GM21576 (cell line): Measurements from ENCODE around the gene IFNLR1.

Experiments used
- ATAC-seq: cut with Tn5 transposase; IDR thresholded peaks from one replicate; pipeline ENCODE4 v1.9.1; 2021; ENCODE audit warnings: mild to moderate bottlenecking, moderate library complexity; ENCODE audit not compliant: unreplicated experiment

The IFNLR1 gene

DNA sequence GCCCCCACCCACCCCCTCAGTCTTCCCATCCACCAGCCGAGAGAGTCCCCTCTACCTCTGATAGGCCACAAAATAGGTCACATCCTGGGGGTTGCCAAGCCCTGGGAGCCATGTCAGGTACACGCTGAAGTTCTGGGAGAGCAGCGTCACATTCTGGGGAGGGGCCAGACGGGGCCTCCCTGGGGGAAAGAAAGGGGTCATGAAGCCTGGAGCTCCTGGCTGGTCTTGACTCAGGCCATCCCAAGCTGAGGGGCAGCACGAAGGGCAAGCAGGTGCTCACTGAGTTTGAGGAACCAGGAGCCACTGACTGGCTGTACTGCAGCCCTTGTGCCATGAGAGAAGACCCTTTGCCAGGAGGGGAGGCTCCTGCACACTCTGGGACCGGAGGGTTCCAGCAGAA is 6.4 kb downstream of the IFNLR1 start:
- no peak for ATAC-seq

DNA sequence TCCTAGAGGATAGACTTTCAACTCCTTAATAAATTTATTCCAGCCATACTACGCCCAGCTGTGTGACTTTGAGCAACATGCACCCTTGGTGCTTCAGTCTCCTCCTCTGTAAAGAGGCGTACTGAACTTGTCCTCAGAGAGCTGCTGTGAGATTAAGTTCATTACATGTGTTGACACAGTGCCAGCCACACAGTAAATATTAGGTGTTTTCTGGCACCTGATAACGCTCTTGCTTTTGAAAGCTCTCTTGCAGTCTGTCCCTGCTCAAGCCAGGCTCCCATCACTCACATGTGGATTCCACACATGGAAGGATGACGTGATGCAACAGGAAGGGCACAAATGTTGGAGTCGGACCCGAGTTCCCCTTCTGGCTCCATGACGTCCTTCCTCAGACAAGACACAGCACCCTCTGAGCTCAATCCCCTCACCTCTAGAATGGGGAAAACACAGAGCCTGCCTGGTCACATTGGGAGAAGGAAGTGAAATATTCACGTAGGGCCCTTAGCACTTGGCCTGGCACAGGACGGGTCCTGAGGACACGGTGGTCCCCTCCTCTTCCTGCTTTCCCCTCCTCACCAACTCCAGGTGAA is 7.7 kb downstream of the IFNLR1 start:
- no peak for ATAC-seq

DNA sequence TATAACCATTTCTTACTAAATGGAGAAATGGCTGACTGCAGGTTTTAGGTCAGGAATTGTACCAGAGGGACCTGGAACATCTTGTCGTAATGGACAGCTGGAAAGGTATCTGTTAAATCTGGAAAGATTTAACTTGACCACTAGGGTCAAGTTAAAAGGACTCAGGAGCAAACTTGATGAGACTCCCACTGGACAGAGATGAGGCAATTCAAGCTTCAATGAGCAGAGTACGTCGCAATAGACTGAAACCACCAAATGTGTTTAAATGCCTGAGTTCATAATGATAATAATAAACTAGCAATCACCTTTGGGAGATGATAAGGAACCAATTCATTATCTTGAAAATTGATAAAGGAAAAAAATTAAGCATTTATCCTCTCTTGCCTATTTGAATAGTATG is 8.7 kb downstream of the IFNLR1 start:
- ATAC-seq, result no peak

DNA sequence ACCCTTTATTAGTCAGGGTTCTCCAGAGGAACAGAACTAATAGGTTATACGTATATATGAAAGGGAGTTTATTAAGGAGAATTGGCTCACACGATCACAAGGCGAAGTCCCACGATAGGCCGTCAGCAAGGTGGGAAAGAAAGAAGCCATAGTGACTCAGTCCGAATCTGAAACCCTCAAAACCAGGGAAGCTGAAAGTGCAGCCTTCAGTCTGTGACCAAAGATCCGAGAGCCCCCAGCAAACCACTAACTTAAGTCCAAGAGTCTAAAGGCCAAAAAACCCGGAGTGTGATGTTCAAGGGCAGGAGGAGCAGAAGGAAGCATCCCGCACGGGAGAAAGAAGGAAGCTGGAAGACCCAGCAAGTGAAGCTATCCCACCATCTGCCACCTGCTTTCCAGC is 9.9 kb downstream of the IFNLR1 start:
- ATAC-seq, result no peak

DNA sequence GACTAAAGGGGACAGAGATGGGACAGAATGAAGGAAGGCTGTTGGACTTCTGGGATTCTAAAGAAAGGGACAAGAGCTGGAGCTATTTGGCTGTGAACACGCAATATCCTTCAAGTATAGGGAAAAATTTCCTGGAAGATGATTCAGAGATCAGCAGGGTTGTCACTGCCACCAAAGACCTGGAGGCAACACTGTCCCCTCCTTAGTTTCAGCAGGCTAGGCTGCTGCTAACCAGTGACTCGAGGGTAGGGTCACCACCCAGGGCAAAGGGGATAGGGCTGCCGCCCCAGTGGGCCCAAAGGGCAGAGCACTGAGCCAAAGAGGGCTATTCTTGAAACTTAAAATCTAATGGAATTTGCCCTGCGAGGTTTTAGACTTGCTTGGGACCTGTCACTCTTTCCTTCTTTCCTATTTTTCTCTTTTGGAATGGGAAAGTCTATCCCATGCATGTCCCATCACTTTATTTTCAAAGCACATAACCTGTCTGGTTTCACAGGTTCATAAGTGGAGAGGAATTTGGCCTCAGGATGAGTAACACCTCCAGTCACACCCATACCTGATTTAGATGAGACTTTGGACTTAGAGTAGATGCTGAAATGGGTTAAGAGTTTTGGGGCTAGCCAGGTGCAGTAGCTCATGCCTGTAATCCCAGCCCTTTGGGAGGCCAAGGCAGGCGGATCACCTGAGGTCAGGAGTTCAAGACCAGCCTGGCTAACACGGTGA is 11.9 kb downstream of the IFNLR1 start:
- ATAC-seq, result no peak

DNA sequence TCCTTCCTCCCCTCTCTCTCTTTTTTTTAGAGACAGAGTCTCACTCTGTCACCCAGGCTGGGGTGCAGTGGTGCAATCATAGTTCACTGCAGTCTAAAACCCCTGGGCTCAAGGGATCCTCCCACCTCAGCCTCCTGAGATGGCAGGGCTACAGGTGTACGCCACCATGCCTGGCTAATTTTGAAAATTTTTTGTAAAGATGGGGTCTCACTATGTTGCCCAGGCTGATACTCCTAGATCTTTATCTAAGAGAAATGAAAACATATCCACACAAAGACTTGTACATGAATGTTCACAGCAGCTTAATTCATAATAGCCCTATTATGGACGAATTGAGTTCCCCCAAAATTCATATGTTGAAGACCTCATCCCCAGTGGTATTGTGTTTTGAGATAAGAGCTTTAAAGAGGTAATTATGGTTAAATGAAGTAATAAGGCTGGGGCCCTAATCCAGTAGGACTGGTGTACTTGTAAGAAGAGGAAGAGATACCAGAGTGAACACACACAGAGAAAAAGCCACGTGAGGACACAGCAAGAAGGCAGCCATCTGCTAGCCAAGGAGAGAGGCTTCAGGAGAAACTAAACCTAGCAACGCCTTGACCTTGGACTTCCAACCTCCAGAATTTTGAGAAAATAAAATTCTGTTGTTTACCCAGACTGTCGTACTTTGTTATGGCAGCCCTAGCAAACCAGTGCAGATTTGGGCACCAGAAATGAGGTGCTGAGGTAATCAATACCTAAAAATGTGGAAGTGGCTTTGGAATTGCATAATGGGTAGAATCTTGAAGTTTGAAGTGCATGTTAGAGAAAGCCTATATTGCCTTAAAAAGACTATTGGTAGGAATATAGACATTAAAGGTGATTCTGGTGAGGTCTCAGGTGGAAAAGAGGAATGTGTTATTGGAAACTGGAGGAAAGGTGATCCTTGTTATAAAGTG is 13.2 kb downstream of the IFNLR1 start:
- ATAC-seq, result no peak

DNA sequence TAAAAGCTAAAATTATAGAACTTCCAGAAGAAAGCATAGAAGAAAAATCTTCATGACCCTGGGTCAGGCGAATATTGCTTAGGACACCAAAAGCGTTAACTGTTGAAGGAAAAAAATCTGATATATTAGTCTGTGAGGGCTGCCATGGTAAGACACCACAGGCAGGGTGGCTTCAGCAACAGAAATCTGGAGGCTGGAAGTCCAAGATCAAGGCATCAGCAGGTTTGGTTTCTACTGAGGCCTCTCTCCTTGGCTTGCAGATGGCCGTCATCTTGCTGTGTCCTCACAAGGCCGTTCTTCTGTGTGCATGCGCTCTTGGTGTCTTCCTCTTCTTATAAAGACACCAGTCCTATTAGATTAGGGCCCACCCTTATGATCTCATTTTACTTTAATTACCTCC is 14.5 kb downstream of the IFNLR1 start:
- no peak for ATAC-seq

DNA sequence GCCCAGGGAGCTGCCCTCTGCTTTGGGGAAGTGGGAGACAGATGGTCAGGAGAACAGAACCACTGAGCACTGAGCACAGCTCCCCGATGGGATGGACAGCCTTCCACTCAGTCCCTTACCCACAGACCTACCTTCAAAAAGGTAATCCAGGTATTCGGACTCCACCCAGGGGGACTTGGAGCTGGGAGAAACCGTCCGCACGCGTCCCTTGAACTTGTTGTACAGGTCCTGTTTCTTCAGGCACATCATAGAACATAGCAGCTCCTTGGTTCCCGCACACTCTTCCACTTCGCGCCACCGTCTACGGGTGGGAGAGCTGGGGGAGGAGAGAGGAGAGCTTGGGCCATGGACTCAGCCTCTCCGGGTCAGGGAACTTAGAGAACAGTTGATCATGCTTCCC is 17.8 kb downstream of the IFNLR1 start:
- ATAC-seq, result no peak

DNA sequence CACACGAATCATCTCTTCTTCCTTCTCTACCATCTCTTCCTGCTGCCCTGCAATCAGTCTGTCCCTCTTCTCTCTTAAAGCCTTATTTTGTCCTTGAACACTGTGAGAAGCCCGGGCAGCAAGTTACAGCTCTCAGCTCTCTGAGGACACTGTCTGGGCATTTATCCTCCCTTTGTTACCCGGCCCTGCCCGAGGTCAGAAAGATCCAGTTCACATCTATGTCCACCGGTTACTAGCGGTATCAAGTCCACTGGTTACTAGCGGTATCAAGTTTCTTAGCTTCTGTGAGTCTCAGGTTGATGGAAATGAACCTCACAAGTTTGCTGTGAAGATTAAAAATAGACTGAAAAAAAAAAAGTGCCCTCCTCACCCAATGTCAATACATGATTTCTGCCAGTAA is 18.8 kb downstream of the IFNLR1 start:
- no peak for ATAC-seq

DNA sequence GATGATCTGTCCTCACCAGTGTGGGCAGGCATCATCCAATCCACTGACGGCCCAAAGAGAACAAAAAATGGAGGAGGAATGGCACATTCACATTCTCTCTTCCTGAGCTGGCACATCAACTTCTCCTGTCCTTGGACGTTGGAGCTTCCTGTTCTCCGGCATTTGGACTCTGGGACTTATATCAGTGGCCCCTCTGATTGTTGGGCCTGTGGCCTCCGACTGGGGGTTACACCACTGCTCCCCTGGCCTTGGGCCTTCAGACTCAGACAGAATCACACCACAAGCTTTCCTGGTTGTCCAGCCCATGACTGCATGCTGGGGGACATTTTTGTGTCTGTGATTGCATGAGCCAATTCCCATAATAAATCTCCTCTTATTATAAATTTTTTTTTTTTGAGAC is 20.1 kb downstream of the IFNLR1 start:
- no peak for ATAC-seq

DNA sequence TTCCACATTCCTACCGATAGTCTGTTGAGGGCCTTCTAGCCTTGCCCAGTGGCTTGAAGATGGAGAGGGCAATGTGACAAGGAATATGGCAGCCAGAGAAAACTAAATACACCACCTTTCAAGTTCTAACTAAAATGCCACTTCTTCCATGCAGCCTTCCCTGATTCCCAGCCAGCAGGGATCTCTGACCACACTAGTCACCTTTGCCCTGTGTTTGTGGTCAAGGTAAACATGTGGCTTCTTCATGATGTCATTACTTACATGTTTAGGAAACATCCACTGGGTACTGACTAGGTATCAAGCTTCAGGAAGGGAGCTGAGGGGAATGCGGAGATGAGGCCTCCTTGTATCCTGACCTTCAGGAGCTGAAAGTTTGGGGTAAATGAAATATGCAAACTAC is 21.6 kb downstream of the IFNLR1 start:
- no peak for ATAC-seq

DNA sequence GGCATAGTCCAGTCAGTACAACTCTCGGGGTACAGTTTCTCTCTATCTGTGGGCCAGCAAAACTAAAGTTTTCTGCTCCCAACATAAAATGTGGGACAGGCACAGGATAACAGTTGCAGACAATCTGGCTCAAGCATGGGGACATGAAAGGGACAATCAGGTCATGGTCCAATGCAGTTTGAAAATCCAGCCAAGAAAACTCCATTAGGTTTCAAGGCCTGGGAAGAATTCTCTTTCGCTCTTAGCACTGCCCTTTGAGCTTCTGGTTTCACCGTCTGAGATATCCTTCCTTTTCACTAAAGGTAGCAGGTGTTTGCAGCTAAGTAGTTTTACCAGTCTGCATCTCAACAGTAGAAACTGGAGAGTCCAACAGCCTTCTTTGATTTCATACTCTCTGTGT is 23.1 kb downstream of the IFNLR1 start:
- ATAC-seq, result no peak

DNA sequence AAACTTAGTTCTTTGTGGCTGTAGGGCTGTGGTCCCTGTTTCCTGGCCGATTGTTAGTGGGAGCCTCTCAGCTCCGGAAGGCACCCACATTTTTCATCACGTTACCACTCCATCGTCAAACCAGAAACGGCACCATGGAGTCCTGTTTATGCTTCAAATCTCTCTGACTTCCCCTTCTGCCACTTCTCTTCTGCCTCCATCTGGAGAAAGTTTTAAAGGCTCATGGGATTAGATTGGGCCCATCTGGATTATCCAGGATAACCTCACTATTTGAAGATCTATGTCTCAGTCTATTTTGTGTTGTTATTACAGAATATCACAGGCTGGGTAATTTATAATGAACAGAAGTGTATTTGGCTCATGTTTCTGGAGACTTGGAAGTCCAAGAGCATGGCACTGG is 24.9 kb downstream of the IFNLR1 start:
- ATAC-seq, result no peak

DNA sequence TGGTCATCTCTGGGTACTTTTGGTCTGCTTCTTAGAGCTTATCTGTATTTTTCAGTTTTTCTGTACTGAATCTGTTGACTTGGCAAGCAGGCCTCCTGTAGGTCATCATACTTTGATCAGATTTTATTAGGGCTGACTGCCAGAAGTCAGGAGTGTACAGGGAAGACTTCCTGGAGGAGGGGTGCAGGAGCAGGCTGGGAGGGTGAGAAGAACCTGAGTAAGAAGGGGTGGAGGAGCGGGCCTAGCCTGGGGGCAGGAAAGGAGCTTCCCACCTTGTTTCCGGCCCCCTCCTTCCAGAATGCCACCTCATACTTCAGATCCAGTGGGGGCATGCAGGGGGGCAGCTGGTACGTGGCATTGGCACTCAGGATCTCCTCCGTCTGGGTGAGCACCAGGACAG is 25.8 kb downstream of the IFNLR1 start:
- no peak for ATAC-seq

DNA sequence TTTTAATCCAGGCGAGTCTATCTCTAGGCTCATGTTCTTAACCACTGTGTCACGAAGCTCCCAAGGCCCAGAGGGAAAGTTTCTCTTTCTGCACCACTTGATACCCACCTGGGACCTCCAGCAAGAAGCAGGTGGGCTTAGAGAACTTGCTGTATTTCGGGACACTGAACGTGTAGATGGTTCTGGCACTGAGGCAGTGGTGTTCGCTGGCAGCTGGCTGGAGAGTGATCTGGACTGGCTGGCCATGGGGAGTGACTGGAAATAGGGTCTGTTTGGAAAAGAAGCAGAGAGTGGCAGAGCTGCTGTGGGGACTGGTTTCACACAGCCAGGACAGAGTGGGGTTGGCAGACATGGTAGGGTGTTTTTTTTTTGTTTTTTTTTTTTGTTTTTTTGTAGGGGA is 27.7 kb downstream of the IFNLR1 start:
- ATAC-seq, result no peak

DNA sequence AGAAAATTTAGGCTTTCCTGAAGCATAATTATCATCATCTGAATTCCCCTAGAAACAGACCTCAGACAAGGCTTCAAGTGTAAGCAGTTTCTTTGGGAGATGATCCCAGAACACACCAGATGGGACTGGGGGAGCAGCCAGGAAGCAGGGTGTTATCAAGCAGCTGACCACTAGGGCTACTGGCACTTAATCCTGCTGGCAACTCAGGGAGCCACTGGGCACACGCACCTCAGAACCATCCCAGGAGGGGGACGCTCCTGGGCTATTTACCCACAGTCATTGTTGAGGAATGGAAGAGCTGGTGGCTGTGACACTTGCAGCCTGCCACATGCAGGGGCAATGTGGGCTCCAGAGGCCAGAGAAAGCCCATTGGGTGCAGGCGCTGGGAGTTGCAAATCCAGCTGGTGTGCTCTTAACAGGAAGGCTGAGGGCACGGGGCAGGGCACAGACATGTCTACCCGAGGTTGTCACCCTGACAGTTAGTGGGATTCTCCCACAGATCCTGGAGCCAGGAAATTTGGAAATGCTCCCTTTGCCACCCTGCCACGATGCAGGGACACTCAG is 29.1 kb downstream of the IFNLR1 start:
- no peak for ATAC-seq

DNA sequence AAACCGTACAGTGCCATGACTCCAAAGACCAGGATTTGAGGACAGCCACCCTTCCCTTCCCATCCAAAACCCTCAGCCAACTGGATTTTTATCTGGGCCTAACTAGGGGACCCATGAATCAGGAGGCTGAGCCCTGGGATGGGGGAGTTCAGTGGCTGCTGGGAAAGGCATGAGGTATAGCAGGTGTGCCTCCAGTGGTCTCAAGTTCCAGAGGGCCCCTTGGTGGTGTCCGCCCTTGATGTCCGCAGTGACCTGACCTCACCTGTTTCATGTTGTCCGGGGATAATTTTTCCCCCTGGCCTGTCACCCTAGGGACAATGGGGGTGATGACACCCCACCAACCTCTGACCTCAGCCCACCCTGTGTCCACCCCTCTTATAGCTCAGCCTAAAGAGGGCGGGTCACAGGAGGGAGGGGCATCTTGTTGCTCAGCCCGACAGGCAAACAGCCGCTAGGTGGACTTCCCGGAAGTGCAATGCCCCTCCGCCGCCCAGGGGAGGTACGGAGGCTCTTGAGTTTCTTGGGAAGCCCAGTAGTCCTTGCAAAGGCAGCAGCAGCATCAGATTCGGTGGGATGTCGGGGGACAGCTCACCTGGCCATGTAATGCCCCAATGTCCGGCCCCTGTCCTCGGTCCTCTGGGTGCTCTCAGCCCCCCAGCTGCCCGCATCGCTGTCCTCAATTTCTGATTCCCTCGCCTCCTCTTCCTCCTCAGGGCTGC is 30.4 kb downstream of the IFNLR1 start:
- ATAC-seq, result no peak

DNA sequence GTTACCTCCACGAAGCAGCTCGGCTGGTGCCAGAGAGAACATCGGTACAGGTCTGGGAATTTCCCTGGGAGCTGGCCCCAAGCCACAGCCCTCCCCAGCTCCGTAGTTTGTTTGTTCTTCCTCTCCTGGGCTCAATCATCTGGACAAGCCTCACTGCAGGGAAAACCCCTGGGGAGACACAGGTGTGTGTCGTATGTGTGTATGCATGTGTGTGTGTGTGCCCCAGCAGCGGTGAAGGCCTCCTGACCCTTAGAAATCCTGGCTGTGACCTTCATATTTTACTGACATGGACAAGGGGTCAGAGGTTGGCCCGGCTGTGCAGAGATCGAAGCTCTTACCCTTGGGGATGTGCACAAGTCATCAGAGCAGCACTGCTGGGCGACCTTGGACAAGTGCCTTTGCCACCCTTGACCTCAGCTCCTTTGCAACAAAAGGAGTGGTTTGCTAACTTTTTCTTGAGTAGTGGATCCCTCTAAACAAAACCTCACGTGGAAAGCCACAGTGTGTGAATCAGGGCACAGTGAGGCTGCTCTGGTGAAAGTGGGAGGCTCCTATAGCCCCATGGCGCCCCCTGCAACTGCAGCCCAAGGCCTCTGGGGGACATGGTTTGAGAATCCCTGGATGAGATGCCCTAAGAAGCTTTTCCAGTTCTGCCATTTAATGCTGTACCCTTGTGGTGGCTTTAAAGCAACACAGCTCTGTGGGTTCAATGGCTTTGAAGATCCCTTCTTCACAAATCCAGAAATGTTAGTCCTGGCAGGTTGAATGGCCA is 31.9 kb downstream of the IFNLR1 start:
- ATAC-seq, result no peak

DNA sequence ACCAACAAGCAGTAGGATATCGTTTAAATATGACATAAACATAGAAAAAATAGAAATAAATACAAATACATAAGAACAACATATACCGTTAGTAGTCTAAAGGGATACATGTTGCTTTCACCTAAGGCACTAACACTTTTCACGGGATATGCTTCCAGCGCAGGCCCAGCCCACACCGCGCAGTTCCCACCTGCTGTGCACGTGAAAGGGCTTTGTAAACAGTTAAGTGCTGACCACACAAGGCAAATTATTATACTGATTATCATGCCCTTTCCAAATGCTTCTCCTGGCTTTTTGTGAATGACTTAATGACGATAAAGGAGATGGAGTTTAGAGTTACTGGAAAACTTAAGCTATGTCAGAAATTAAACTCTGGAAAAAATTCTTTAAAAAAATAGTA is 32.9 kb downstream of the IFNLR1 start:
- no peak for ATAC-seq
